HG03521 (cell line): ENCODE measurements around the gene MAN1B1.
"Not testable (repeated sequence)": the region's sequence is repeated elsewhere in the genome, so short reads cannot be mapped to it uniquely, and the experiment has no call there.

Experiments used
- ATAC-seq: cut with Tn5 transposase; IDR thresholded peaks from one replicate; pipeline ENCODE4 v1.9.1; 2021; ENCODE audit warnings: mild to moderate bottlenecking, moderate library complexity; ENCODE audit not compliant: unreplicated experiment

Gene MAN1B1

GRCh38 chr9:137052293-137052692, 34.5 kb upstream of the MAN1B1 start:
- ATAC-seq: no peak

GRCh38 chr9:137052998-137053943, 33.5 kb upstream of the MAN1B1 start:
- ATAC-seq: no peak

- ATAC-seq: no peak
These were observed 32.5 kb upstream of the MAN1B1 start, which contains the start of gene ENTPD2 for GRCh38 chr9:137053944-137054931. Gene ENTPD2 (minus strand): TSS chr9:137054061. CDS start chr9:137053997, 64 bp downstream.

DNA sequence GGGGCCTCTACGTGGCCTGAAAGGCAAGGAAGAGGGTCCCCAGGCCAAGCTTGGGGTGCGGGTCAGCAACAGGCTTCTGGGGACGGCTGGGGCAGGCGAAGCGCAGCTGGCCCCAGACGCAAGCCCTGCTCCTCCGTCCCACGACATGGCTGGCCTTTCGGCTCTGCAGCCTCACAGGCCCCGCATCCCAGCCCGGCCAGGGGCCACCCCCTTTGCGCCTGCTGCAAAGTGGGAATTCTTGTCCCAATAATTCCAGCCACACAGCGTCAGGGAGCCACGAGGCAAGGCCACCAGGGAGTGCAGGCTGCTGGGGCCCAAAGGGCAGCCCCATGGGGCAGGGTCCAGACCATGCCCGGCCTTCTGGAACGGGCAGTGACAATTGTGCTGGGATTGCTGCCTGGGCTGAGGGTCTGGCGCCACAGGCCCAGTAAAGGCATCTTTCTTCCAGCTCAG, 31.8 kb upstream of the MAN1B1 start:
- no peak for ATAC-seq

DNA sequence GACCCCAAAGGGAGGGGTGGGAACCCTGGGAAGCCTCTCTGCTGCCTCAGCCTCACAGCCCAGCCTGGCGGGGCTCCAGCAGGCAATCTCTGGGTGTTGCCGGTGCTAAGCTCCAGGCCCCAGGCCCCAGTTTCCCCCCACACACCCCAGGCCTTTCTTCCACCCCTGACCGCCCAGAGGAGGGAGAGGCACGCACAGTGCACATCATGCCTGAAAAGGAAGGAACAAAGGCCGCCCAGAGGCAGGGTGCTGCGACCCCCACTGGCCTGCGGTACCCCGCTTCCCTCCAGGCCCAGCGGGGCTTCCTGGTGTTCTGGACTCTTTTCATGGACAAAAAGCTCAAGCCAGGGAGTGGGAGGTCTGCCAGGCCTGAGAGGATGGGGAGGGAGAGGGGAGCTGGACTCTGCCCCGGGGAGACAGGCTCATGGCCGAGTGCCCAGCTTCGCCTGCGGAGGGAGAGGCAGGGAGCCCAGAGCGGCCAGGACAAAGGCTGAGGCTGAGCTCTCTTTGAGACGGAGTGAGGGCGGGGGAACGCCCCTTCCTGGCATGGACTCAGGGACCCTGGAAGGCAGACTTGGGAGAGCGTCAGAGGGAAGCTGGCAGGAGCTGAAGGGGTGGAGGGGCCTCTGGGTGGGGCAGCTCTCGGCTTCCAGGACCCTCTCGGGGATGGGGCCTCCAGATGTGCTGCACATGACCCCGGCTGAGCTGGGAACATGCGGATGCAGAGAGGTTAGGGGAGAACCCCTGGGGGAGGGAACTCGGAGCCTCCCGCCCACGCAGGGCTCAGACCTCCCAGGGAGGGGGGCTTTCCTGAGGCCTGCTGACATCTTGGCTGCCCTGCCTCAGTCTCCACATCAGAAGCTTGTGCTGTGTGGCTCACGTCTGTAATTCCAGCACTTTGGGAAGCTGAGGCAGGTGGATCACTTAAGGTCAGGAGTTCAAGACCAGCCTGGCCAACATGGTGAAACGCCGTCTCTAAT, 31.1 kb upstream of the MAN1B1 start:
- no peak for ATAC-seq

- ATAC-seq: no peak
These were observed 29.9 kb upstream of the MAN1B1 start for GRCh38 chr9:137056739-137057415.

DNA sequence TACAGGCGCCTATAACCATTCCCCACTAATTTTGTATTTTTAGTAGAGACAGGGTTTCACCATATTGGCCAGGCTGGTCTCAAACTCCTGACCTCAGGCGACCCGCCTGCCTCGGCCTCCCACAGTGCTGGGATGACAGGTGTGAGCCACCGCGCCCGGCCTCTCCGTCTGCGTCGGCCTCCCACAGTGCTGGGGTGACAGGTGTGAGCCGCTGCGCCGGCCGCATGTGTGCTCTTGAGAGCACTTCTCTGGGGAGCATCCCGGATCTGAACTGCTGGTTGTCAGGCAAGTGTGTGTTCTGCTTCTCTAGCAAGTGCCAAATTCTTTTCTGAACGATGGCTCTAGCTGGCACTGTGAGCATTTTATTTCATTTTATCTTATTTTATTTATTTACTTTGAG, 29.2 kb upstream of the MAN1B1 start:
- ATAC-seq: no peak

DNA sequence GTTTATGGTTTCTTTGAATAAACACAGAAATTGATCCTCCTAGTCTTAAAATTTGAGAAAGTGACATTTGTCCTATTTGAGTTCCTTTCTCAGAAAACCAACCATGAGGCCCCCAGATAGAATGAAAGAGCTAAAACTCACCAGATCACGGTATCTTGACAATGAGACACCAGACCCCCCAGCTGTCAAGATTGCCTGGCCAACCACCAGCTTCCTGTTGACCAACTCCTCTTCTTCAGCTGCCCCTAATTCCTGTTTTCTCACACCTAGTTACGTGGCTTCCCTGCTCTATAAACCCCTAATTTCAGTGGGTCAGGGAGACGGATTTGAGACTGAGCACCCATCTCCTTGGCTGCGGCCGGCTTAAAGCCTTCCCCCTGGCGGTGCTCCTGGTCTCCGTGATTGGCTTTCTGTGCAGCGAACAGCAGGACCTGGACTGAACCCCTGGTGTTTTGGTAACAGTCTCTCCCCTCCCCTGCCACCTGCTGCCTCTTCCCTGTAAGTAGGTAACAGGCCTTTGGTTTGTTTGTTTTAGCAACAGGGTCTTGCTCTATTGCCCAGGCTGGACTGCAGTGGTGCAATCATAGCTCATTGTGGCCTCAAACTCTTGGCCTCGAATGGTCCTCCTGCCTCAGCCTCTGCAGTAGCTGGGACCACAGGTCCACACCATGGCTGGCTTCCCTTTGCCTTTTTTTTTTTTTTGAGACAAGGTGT, 28.1 kb upstream of the MAN1B1 start:
- ATAC-seq: no peak

DNA sequence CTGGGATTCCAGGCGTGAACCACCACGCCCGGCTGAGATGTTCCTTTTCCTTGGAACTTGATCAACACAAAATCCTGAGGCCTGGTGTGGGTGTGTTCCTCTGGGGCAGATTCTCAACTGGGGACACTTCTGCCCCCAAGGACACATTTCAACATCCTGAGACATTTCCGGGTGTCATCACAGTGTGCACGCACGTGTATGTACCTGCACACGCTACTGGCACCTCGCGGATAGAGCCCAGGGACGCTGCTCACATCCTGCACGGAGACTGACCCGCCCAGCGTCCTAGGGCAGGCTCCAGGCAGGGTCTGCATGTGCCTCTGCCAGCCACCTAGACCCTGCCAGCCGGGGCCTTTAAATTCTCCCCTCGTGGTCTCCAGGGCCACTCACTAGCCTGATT, 24.4 kb upstream of the MAN1B1 start:
- no peak for ATAC-seq

GRCh38 chr9:137062798-137063197, 24.0 kb upstream of the MAN1B1 start:
- ATAC-seq: not testable (repeated sequence)

- no peak for ATAC-seq
These were observed 23.3 kb upstream of the MAN1B1 start for GRCh38 chr9:137063311-137064026.

GRCh38 chr9:137064027-137064879, 22.5 kb upstream of the MAN1B1 start:
- ATAC-seq: no peak

DNA sequence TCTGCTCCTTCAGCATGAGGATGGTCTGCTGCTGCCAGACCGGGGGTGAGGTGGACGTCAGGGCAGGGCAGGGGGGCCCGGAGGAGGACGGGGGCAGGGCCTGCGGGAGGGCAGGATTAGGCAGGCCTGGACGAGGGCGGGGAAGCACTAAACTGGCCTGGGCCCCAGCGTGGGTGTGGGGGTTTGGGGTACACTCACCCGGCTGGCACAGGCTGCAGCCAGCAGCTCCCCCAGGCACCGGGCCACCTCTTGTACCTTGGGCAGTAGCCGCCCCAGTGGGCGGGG, 22.0 kb upstream of the MAN1B1 start:
- ATAC-seq: no peak

DNA sequence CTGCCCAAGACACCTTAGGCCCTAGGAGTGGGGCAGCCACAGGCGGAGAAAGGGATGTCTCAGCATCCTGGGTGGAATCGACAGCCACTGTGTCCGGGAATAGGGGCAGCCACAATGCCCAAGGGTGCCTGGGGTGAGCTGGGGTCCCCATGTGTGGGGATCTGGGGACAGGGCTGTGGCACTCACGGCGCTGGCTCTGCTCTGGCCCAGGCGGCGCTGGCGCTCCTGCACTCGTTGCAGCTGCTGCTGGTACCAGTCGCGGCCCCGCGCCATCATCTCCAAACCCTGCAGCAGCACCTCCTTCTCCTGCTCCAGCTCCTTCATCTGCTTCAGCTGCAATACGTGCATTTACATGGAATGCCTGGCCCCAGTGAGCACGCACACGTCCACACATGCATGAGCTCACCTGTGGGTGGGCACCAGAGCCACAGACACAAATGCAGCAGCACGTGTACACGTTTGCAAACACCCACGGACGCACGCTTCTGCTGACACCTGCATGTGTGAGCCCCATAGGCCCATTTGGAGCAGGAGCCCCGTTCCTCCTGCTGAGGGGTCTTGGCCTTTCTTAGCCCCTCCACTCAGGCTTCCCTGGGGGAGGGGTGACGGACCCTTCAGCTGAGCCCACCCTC, 21.3 kb upstream of the MAN1B1 start:
- no peak for ATAC-seq

DNA sequence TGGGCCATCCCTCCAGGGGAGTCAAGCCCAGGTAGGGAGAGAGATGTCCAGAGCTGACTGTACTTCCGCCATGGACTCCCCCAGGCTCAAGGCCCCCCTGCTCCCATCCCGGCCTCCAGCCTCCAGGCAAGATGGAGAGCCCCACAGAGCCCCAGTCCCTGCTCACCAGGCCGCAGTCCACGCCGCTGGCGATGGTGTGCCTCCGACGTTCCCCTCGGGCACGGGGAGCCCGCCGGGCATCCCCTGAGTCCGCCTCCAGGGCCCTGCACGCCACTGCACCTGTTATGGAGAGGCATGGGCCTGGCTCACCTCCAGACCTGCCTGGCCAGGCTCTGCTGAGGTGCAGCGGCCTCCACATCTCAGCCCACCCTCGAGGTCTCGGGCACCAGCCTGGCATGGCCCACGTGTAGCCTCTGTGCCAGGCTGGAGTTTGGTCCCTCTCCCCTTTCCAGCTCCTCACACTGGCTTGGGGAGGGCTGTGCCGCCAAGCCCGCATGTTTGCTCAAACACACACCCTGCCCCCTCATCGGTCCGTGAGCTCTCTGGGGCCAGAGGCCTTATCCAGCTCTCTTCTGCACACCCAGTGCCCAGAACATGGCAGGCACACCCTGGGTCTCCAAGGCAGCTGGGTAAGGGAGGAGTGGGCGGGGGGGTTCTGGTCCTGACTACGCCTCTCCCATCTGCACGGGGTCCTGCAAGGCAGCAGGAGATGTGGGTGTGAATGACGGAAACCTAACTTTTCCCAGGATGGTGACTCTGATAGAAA, 20.5 kb upstream of the MAN1B1 start:
- ATAC-seq: no peak

DNA sequence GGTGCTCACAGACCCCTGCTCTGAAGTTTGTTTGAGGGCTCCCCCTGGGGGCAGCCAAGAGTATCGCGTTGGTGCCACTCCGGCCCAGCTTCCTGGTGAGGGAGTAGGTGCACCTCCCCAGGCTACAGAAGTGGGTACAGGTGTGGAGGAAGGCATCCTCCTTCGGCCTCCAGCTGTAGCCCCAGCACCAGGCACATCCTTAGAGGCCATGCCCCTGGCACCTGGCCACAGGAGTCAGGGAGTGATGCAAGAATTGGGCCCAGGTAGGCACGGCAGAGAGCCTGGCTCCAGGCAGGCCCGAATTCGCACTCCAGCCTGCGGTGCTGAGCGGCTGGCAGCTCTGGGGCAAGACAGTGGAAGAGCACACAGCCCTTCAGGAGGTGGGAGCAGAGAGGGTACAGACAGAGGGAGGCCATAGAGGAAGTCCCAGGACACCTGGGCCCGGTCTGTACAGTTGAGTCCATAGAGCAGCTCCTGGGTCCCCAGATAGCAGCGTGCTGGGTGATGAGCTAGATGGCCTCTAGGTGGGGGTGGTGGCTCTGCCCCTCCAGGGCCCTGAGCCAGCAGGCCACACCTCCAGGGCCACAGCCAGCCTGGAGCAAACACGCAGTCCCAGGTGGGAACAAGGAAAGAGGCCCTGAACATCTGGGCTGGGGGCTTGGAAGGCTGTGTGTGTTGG, 18.8 kb upstream of the MAN1B1 start:
- no peak for ATAC-seq
